Hepatocyte (in vitro differentiated cells): Measurements from ENCODE around the gene PRR3. TPM values are rescaled to one million over a fixed set of nuclear protein-coding genes. Genes with fewer than 3 reads are reported as not detected.

ENCODE experiments used
- DNase-seq: peaks from one replicate; pipeline ENCODE4 v3.0.0-alpha.2; 2016; ENCODE audit warnings: low spot score
- H2AFZ ChIP-seq: fragments of 200-600 bp; sonication (generic); 2 replicates; pipeline ENCODE4 v1.6.0; 2016; ENCODE audit warnings: antibody characterized with exemption, mild to moderate bottlenecking
- H3K27ac ChIP-seq: fragments of 200-600 bp; sonication (generic); 2 replicates; pipeline ENCODE4 v1.5.1; 2016; ENCODE audit warnings: mild to moderate bottlenecking
- H3K27me3 ChIP-seq: fragments of 200-600 bp; sonication (generic); 2 replicates; pipeline ENCODE4 v1.6.1; 2016
- H3K36me3 ChIP-seq: fragments of 200-600 bp; sonication (generic); replicated peaks from 2 replicates; pipeline ENCODE4 v1.5.1; 2016; ENCODE audit warnings: low read depth; ENCODE audit not compliant: insufficient read depth
- H3K4me1 ChIP-seq: fragments of 200-600 bp; sonication (generic); 2 replicates; pipeline ENCODE4 v1.5.1; 2016; ENCODE audit warnings: mild to moderate bottlenecking, moderate library complexity; ENCODE audit not compliant: insufficient read depth
- H3K4me2 ChIP-seq: fragments of 200-600 bp; sonication (generic); 2 replicates; pipeline ENCODE4 v1.6.0; 2016
- H3K4me3 ChIP-seq: fragments of 200-600 bp; sonication (generic); 2 replicates; pipeline ENCODE4 v1.5.1; 2016; ENCODE audit warnings: mild to moderate bottlenecking
- H3K79me2 ChIP-seq: fragments of 200-600 bp; sonication (generic); 2 replicates; pipeline ENCODE4 v1.6.0; 2017; ENCODE audit warnings: mild to moderate bottlenecking
- H3K9me2 ChIP-seq: fragments of 200-600 bp; sonication (generic); replicated peaks from 2 replicates; pipeline ENCODE4 v1.6.0; 2017; ENCODE audit warnings: mild to moderate bottlenecking; ENCODE audit not compliant: insufficient read depth
- H3K9me3 ChIP-seq: fragments of 200-600 bp; sonication (generic); 2 replicates; pipeline ENCODE4 v1.5.1; 2016; ENCODE audit warnings: low read depth, mild to moderate bottlenecking
- H4K20me1 ChIP-seq: fragments of 200-600 bp; sonication (generic); 2 replicates; pipeline ENCODE4 v1.6.0; 2016; ENCODE audit warnings: mild to moderate bottlenecking; ENCODE audit not compliant: insufficient read depth, poor library complexity, severe bottlenecking
- EZH2 ChIP-seq: fragments of 200-600 bp; sonication (generic); IDR thresholded peaks from 2 replicates; pipeline ENCODE4 v1.6.1; 2016; ENCODE audit warnings: antibody characterized with exemption, mild to moderate bottlenecking, borderline replicate concordance
- EZH2phosphoT487 ChIP-seq: fragments of 200-600 bp; sonication (generic); IDR thresholded peaks from one replicate; pipeline ENCODE4 v1.6.1; 2018; ENCODE audit warnings: antibody characterized with exemption, mild to moderate bottlenecking, low read depth, moderate library complexity; ENCODE audit not compliant: unreplicated experiment, severe bottlenecking
- WGBS: methylation state at CpG from one replicate; pipeline ENCODE4 v1.1.6; 2016; ENCODE audit warnings: low lambda C conversion rate; ENCODE audit errors: missing lambda C conversion rate; 5-methylcytosine and 5-hydroxymethylcytosine counted together
- microRNA counts: library from miRNA; unstranded; fragments of <30 nt; microRNA quantifications from one replicate; lab custom pipeline; 2017
- microRNA-seq: library from miRNA; unstranded; fragments of <30 nt; microRNA quantifications from one replicate; pipeline ENCODE4, GENCODE V29; 2017
- polyA plus RNA-seq: library from polyadenylated mRNA; unstranded; fragments of >200 nt; fragmentation: Nextera tagmentation; extraction: Ambion mirVana; gene quantifications from 2 replicates; pipeline ENCODE4 v1.2.1, GENCODE V29; 2016
- small RNA-seq: library from RNA; depleted of rRNA; stranded (forward); fragments of <200 nt; gene quantifications from one replicate; pipeline ENCODE3, GENCODE V24; 2014
- total RNA-seq: library from RNA; depleted of rRNA; stranded (reverse); fragments of >200 nt; gene quantifications from 2 replicates; pipeline ENCODE4 v1.2.3, GENCODE V29; 2014
- TF ChIP-seq, protein P1 (sequence below): fragments of 200-600 bp; sonication (generic); IDR thresholded peaks from 2 replicates; pipeline ENCODE4 v1.5.1; 2016; ENCODE audit warnings: antibody characterized with exemption, mild to moderate bottlenecking; ENCODE audit not compliant: poor library complexity

The PRR3 gene
- total and polyA plus RNA-seq, 2 experiments from 2014 or later = 7.8 to 10.1 TPM

DNA sequence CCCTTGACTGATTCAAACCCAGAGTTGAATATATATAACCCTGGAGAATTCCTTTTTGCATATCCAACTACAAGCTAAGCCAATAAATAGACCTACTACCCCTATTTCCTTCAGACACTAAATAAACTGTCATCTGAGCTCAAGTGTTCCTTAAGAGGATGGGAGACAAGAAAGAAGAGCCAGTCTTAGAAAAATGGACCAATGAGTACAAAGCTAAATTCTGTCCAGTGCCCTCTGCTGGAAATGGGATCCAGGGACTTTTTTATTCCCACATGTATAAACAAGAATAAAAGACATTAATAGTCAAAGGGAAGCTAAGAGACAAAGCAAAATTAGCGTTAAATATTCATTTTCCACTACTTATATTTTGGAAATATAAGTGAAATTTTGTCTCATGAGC, 55.1 kb downstream of the PRR3 start:
- Histone ChIP-seq H3K4me2 (no peak overlapping the region), H4K20me1 (peaks cover 32% of the 10 kb centered on the region), H3K4me1 (peaks cover 13% of the 10 kb centered on the region)

DNA sequence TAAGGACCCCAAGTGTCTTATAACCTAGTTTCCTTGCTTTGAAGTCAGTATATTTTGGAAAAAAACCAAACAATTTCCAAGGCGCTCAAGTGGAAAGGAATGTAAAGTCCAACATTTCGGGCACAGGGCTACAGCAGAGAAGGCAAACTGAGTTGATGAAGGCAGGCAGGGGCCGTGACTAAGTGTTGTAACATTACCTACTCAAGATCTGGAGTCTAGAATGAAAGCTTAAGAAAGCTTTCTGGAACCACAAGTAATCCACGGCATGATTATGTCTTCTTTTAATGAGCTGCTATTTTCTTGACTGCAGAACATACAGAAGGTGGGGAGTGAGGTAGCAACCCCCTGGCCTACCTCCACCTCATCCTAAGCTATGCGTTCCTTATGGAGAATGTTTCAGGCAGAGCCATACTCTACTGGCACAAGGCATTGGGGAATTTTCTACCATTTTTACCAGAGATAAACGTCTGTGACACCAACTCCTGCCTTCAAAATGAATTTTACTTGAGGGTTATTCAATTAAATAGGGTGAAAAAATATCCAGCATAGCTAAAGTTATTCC, 55.7 kb downstream of the PRR3 start:
- WGBS = 50% methylated on average over 6 of the region's 6 CpGs
- Histone ChIP-seq H3K36me3 (peaks cover 6% of the 10 kb centered on the region), H3K27me3 (no peaks in the 10 kb centered on the region), H2AFZ (no peak overlapping the region), H3K9me2 (no peaks in the 10 kb centered on the region), H3K4me3 (no peak overlapping the region), H4K20me1 (peaks cover 29% of the 10 kb centered on the region), H3K9me3 (no peaks in the 10 kb centered on the region), H3K27ac (peak overlapping the region; percentile 87), H3K4me1 (peaks cover 13% of the 10 kb centered on the region), H3K79me2 (peaks cover 31% of the 10 kb centered on the region), H3K4me2 (peak overlapping the region; percentile 79)
- TF ChIP-seq EZH2 (no peak), EZH2phosphoT487 (no peak)
- TF ChIP-seq, protein P1, sequence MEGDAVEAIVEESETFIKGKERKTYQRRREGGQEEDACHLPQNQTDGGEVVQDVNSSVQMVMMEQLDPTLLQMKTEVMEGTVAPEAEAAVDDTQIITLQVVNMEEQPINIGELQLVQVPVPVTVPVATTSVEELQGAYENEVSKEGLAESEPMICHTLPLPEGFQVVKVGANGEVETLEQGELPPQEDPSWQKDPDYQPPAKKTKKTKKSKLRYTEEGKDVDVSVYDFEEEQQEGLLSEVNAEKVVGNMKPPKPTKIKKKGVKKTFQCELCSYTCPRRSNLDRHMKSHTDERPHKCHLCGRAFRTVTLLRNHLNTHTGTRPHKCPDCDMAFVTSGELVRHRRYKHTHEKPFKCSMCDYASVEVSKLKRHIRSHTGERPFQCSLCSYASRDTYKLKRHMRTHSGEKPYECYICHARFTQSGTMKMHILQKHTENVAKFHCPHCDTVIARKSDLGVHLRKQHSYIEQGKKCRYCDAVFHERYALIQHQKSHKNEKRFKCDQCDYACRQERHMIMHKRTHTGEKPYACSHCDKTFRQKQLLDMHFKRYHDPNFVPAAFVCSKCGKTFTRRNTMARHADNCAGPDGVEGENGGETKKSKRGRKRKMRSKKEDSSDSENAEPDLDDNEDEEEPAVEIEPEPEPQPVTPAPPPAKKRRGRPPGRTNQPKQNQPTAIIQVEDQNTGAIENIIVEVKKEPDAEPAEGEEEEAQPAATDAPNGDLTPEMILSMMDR = no peak
- DNase-seq = no peak

More for the DNA sequence above, 55.1 kb downstream of the PRR3 start:
- Histone ChIP-seq H3K4me3 (no peak overlapping the region), H3K36me3 (peaks cover 6% of the 10 kb centered on the region), H2AFZ (no peak overlapping the region), H3K9me2 (no peaks in the 10 kb centered on the region), H3K27me3 (no peaks in the 10 kb centered on the region), H3K9me3 (no peaks in the 10 kb centered on the region), H3K79me2 (peaks cover 31% of the 10 kb centered on the region), H3K27ac (peak overlapping the region; percentile 87)
- no peak for TF ChIP-seq EZH2phosphoT487
- TF ChIP-seq, protein P1 = peak; percentile 44
- no peak for DNase-seq
- 82% methylated on average over 1 of the region's 1 CpG for WGBS

MicroRNAs encoded within 50 kb of the gene (microRNA counts, 767-probe panel; counts per million panel counts)
- not detected for microRNA hsa-miR-877-5p (lab: Ali Mortazavi, UCI)

Small RNA genes within 50 kb of the gene (microRNA-seq; reads per million reads assigned to microRNA genes)
- 420 reads per million, percentile 71 among the genes with 10 or more reads in this experiment for gene MIR877

Small RNA genes within 50 kb of the gene (small RNA-seq; reads per million reads assigned to genes)
- 8.1 reads per million, percentile 94 among the genes with 10 or more reads in this experiment for gene MIR877

Other genes starting within 250 kb of the PRR3 start
- 7.0 and 7.8 TPM in 2 replicates for gene TRIM39, start 230.4 kb upstream of the PRR3 start, total RNA-seq
- gene TRIM39, start 230.4 kb upstream of the PRR3 start, polyA plus RNA-seq = 6.3 and 8.8 TPM in 2 replicates
- gene RPP21, start 212.1 kb upstream of the PRR3 start, total RNA-seq = 40.8 and 41.6 TPM in 2 replicates
- gene RPP21, start 212.1 kb upstream of the PRR3 start, polyA plus RNA-seq = 80.8 and 87.2 TPM in 2 replicates
- 155 and 158 TPM in 2 replicates for gene HLA-E, start 67.8 kb upstream of the PRR3 start, total RNA-seq
- gene HLA-E, start 67.8 kb upstream of the PRR3 start, polyA plus RNA-seq = 141 and 163 TPM in 2 replicates
- 29.5 and 33.2 TPM in 2 replicates for gene GNL1, start 806 bp upstream of the PRR3 start, total RNA-seq
- 81.1 and 101 TPM in 2 replicates for gene GNL1, start 806 bp upstream of the PRR3 start, polyA plus RNA-seq
- gene ABCF1, start 14.1 kb downstream of the PRR3 start, total RNA-seq = 36.5 and 44.1 TPM in 2 replicates
- 62.0 and 71.3 TPM in 2 replicates for gene ABCF1, start 14.1 kb downstream of the PRR3 start, polyA plus RNA-seq
- gene PPP1R10, start 59.9 kb downstream of the PRR3 start, total RNA-seq = 34.5 and 36.2 TPM in 2 replicates
- gene PPP1R10, start 59.9 kb downstream of the PRR3 start, polyA plus RNA-seq = 38.2 and 38.6 TPM in 2 replicates
- gene MRPS18B, start 60.5 kb downstream of the PRR3 start, total RNA-seq = 38.7 and 40.1 TPM in 2 replicates
- 59.4 and 60.9 TPM in 2 replicates for gene MRPS18B, start 60.5 kb downstream of the PRR3 start, polyA plus RNA-seq
- gene ATAT1, start 69.6 kb downstream of the PRR3 start, total RNA-seq = 6.9 and 7.0 TPM in 2 replicates
- gene ATAT1, start 69.6 kb downstream of the PRR3 start, polyA plus RNA-seq = 18.3 and 19.7 TPM in 2 replicates
- gene C6orf136, start 89.8 kb downstream of the PRR3 start, total RNA-seq = 8.7 and 21.3 TPM in 2 replicates
- gene C6orf136, start 89.8 kb downstream of the PRR3 start, polyA plus RNA-seq = 16.9 and 28.0 TPM in 2 replicates
- 18.2 and 19.4 TPM in 2 replicates for gene DHX16, start 115.7 kb downstream of the PRR3 start, total RNA-seq
- 28.4 and 31.4 TPM in 2 replicates for gene DHX16, start 115.7 kb downstream of the PRR3 start, polyA plus RNA-seq
- 12.0 and 13.2 TPM in 2 replicates for gene PPP1R18, start 129.3 kb downstream of the PRR3 start, total RNA-seq
- 11.3 and 11.7 TPM in 2 replicates for gene PPP1R18, start 129.3 kb downstream of the PRR3 start, polyA plus RNA-seq
- 7.2 and 7.8 TPM in 2 replicates for gene NRM, start 133.7 kb downstream of the PRR3 start, total RNA-seq
- gene NRM, start 133.7 kb downstream of the PRR3 start, polyA plus RNA-seq = 17.2 and 21.0 TPM in 2 replicates
- gene MDC1, start 160.0 kb downstream of the PRR3 start, total RNA-seq = 3.3 and 8.7 TPM in 2 replicates
- gene MDC1, start 160.0 kb downstream of the PRR3 start, polyA plus RNA-seq = 9.8 and 9.9 TPM in 2 replicates
- gene TUBB, start 163.1 kb downstream of the PRR3 start, total RNA-seq = 460 and 470 TPM in 2 replicates
- gene TUBB, start 163.1 kb downstream of the PRR3 start, polyA plus RNA-seq = 414 and 433 TPM in 2 replicates
- 93.5 and 103 TPM in 2 replicates for gene FLOT1, start 185.4 kb downstream of the PRR3 start, total RNA-seq
- 144 and 148 TPM in 2 replicates for gene FLOT1, start 185.4 kb downstream of the PRR3 start, polyA plus RNA-seq
- gene IER3, start 187.3 kb downstream of the PRR3 start, total RNA-seq = 173 and 193 TPM in 2 replicates
- gene IER3, start 187.3 kb downstream of the PRR3 start, polyA plus RNA-seq = 158 and 159 TPM in 2 replicates